GM21825 (cell line): ENCODE measurements around the gene PIEZO2.

Source experiments
- ATAC-seq: cut with Tn5 transposase; IDR thresholded peaks from one replicate; pipeline ENCODE4 v1.9.1; 2021; ENCODE audit warnings: mild to moderate bottlenecking, moderate library complexity; ENCODE audit not compliant: unreplicated experiment

PIEZO2 gene

GRCh38 chr18:10798727-10799550 lies 350.4 kb downstream of the PIEZO2 start:
- ATAC-seq = no peak

- ATAC-seq = no peak
These were observed 351.5 kb downstream of the PIEZO2 start for GRCh38 chr18:10797896-10798295.

- no peak for ATAC-seq
These were observed 354.6 kb downstream of the PIEZO2 start for GRCh38 chr18:10794771-10795170.

DNA sequence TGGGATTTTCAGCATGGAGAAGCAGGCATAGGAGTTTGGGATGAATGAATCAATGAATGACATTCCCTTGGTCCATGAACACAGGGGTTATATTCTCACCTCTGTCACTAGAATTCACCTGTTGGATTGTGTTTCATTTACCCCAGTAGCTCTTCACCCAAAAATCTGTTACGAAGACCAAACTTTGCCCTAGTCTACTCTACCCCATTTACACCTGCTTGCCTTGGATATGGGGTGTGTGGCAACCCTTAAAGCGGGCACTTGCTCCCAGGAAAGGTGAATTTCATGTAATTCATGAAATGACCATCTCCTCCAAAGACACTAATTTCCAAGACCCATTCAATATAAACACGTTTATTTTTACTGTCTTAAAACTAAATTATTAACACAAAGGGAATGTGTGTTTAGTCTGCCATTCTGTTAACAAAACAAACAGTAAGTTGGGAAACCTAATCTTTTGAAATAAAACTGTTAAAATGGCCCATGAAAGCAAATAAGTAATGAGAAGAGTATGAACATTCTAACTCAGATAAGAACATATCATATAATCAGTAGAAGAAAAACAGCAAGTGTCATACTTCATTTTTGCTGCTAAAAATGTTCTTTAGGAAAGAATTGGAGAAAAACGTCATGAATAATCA lies 355.5 kb downstream of the PIEZO2 start:
- no peak for ATAC-seq

- ATAC-seq = no peak
These were observed 357.2 kb downstream of the PIEZO2 start for GRCh38 chr18:10792181-10792580.

GRCh38 chr18:10791169-10791831 lies 358.1 kb downstream of the PIEZO2 start:
- ATAC-seq = no peak

DNA sequence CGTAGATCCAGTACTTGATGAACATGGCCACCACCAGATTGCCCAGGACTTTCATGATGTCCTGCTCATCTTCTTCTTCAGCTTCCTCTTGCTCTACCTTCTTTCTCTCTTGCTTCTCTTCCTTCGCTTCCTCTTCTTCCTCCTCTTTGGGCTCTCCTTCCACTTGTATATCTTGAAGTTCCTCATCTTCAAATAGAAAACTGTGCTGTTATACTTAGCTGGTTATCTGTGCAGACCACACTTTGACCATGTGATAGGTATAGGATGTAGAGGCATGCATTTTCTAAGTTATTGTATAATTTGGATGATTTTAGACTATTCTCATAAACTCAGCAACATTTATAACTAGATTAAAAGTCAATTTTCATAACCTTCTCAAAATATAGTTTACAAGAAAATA lies 360.2 kb downstream of the PIEZO2 start:
- ATAC-seq = no peak

- ATAC-seq = peak; percentile 94
These were observed 362.0 kb downstream of the PIEZO2 start for GRCh38 chr18:10787293-10787901.

DNA sequence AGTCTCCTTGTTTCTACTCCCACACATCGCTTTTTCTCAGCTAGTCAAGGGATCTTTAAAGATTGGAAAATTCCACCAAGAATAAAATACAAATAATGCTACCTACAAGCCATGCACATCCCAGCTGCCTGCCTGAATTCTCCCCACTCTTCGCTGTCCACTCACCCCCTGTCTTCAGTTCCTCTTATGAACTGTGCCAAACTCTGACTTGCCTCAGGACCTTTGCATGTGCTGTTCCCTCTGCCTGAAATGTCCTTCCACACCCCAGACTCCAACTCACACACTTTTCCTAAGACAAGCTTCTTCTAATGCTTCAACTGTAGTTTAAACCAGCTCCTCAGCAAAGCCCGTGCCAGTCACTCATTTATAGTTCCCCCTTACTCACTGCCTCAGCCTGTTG lies 363.6 kb downstream of the PIEZO2 start:
- no peak for ATAC-seq

- no peak for ATAC-seq
These were observed 364.7 kb downstream of the PIEZO2 start for GRCh38 chr18:10784596-10785202.

- ATAC-seq = no peak
These were observed 365.4 kb downstream of the PIEZO2 start for GRCh38 chr18:10783941-10784340.

GRCh38 chr18:10776493-10776892 lies 372.9 kb downstream of the PIEZO2 start:
- ATAC-seq = no peak

DNA sequence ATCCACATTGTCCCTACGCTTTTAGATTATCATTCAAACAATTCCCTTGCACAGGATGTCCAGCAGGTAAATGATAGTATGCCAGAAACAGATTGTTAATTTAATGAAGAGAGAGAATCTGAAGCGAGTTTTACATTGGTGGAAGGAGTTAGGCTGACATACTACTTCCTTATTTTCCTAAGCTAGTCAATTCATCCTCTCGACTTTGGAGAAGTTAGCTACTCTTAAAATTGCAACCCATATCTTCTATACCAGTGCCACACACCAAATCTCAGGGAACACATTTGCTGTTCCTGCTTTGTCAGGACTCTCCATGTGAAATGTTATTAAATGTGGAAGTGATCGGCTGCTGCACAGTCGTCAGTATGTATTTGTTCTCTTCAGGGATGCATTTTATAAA lies 374.3 kb downstream of the PIEZO2 start:
- ATAC-seq = no peak

GRCh38 chr18:10771053-10771709 lies 378.2 kb downstream of the PIEZO2 start:
- no peak for ATAC-seq

DNA sequence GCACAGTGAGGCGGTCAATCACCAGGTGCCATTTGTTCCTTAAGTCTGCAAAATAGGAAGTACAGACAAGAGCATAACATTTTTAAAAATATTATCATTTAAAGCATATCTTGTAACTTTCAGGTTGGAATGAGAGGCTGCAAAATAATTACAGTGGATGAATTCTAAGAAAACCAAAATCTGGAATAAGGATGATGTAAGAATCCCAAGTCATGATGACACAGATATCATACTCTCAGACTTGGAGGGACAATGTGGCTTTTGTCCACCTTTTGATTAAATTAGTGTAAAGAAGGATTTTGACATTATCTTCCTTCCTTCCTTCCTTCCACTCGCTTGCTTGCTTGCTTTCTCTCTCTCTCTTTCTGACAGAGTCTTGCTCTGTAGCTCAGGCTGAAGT lies 379.1 kb downstream of the PIEZO2 start:
- ATAC-seq = no peak

DNA sequence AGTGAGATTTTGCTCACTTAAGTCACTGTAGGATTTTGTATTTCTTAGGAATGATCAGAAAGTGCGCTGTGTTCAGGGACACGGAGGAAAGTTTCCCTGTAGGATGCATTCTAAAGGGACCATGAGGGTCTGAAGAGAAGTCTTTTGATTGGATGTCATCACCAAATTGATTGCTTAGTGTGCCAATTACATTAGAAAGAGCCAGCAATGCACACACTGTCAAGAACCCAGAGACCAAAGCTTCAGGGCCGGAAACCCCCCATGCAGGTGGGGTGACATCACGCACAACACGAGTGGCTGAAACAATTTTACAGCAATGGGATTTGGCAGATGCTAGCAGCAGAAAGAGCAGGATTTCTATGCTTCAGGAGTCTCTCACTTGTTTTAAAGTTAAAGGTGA lies 381.1 kb downstream of the PIEZO2 start:
- ATAC-seq = no peak

GRCh38 chr18:10767658-10768057 lies 381.7 kb downstream of the PIEZO2 start:
- ATAC-seq = no peak

DNA sequence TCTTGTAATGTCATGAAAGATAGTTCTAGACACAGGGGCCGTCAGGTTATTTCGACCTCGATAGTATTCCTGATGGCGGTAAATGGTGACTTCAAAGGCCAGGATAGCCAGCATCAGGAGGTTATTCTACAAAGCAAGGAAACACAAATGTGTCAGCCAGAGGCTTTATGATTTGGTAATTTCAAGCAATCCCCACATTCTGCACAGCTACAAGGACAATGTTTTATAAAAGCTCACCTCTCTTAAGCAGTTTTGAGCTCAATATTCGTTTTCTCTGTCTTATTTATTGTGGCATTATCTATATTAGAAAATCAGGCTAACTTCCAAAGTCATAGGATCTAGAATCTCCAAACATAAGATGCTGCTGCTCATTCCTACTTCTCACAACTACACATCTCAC lies 388.4 kb downstream of the PIEZO2 start:
- no peak for ATAC-seq

DNA sequence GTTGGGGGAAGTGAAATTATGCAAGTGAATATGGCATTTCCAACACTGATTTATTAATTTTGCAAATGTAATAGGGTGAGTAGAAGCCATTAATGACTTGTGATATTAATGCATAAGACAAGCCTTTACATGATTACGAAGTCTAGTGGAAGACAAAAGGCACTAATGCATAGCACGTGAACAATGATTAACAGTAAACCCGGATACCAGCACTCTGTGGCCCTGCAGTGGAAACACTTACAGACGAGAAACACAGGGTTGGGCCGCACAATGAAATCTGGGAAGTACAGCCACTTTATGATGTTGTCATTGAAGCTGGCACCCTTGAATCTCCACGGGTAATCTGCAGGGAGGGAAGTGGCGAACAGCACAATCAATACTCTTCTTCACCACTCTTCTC lies 390.1 kb downstream of the PIEZO2 start:
- no peak for ATAC-seq

DNA sequence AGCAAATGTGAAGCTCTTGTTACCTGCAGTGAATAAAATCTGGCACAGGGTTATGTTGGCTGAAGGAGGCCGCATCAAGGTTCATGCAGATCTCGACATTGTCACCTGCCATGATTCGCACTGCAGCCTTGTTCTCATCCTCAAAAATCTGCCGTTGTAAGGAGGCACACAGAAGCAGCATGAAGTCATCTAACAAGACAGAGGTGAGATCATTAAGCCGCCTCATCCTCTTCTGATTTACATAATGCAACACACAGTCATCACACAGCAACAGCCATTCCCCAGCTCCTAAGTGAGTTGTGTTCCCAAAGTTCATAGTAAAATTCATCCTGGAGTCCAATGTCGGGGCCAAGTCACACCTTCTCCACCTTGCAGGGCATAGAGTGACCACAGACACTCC lies 391.4 kb downstream of the PIEZO2 start:
- no peak for ATAC-seq

GRCh38 chr18:10757349-10757748 lies 392.0 kb downstream of the PIEZO2 start:
- ATAC-seq = no peak
